GM12865 (cell line): Measurements from ENCODE around the gene PPP5C.

Source experiments
- DNase-seq: peaks from one replicate; pipeline ENCODE4 v3.0.0; 2010; ENCODE audit warnings: low read depth
- H3K4me3 ChIP-seq: 2 replicates; pipeline ENCODE4 v1.5.1; 2011; ENCODE audit warnings: mild to moderate bottlenecking, low read depth, low read length, control low read depth
- TF ChIP-seq, protein P1 (sequence below): IDR thresholded peaks from 2 replicates; pipeline ENCODE4 v1.5.1; 2011; ENCODE audit warnings: low read length, control low read depth, low read depth, inconsistent platforms; ENCODE audit not compliant: insufficient read depth; ENCODE audit errors: missing control alignments

The PPP5C gene

DNA sequence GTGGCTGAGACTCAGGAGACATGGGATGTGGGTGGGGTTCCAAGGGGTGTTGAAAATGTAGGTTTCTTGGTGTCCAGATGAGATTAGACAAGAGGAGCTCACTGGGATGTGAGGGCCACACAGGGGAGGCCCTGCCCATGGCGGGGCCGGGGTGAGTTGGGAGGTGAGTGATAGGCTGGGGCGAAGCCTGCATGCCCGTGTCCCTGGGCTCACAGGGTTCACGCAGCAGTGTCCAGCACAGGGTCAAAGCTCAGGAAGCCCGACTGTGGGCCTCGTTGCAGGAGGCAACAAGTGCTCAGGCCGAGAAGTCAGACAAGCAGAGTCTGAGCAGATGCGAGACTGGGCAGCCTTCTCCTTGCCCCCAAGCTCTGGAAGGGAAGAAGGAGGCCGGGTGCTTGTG is 39.3 kb downstream of the PPP5C start:
- TF ChIP-seq, protein P1, sequence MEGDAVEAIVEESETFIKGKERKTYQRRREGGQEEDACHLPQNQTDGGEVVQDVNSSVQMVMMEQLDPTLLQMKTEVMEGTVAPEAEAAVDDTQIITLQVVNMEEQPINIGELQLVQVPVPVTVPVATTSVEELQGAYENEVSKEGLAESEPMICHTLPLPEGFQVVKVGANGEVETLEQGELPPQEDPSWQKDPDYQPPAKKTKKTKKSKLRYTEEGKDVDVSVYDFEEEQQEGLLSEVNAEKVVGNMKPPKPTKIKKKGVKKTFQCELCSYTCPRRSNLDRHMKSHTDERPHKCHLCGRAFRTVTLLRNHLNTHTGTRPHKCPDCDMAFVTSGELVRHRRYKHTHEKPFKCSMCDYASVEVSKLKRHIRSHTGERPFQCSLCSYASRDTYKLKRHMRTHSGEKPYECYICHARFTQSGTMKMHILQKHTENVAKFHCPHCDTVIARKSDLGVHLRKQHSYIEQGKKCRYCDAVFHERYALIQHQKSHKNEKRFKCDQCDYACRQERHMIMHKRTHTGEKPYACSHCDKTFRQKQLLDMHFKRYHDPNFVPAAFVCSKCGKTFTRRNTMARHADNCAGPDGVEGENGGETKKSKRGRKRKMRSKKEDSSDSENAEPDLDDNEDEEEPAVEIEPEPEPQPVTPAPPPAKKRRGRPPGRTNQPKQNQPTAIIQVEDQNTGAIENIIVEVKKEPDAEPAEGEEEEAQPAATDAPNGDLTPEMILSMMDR: no peak

DNA sequence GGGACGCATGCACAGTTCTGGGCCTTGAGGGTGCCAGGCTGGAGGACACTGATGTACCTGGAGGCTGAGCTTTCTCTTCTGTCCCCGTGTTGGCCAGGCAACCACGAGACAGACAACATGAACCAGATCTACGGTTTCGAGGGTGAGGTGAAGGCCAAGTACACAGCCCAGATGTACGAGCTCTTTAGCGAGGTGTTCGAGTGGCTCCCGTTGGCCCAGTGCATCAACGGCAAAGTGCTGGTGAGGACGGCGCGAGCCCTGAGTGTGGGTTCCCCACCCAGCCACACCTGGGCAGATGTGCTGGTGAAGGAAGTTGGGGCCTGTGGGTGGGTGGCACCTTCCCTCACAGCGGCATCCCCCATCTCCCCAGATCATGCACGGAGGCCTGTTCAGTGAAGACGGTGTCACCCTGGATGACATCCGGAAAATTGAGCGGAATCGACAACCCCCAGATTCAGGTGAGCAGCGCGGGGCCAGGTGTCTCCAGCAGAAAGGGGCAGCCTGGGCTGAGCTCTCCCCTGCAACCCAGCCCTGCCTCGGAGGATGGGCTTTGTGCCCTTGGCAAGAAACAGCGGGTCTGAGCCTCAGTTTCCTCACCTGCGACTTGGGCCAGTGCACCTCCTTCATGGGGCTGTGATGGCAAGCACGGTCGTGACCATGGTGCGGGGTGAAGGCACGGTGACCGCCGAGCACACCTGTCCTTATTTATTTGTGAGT is 40.3 kb downstream of the PPP5C start:
- no peak for DNase-seq
- H3K4me3 ChIP-seq: no peak overlapping the region
- TF ChIP-seq, protein P1: no peak

More for the DNA sequence above, 39.3 kb downstream of the PPP5C start:
- H3K4me3 ChIP-seq: no peak overlapping the region
- DNase-seq: no peak

DNA sequence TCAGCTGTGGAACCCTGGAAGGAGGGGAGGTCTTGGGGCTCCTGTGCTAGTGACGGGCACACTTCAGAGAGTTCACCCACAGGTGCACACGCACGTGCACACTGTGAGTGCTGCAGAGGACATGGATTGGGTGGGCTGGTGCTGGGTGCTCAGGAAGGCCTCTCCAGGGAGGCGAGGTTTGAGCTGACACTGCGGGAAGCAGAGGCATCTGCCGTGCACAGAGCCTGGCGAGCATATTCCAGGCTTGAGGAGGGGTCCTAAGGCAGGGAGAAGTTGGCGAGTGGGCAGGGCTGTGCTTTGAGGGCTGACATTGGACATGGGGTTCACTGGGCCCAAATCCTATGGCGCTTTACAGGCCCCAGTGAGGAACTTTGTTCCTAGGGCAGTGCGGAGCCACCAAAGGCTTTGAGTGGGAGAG is 40.8 kb downstream of the PPP5C start:
- no peak for DNase-seq
- TF ChIP-seq, protein P1: no peak
- no peak overlapping the region for H3K4me3 ChIP-seq

DNA sequence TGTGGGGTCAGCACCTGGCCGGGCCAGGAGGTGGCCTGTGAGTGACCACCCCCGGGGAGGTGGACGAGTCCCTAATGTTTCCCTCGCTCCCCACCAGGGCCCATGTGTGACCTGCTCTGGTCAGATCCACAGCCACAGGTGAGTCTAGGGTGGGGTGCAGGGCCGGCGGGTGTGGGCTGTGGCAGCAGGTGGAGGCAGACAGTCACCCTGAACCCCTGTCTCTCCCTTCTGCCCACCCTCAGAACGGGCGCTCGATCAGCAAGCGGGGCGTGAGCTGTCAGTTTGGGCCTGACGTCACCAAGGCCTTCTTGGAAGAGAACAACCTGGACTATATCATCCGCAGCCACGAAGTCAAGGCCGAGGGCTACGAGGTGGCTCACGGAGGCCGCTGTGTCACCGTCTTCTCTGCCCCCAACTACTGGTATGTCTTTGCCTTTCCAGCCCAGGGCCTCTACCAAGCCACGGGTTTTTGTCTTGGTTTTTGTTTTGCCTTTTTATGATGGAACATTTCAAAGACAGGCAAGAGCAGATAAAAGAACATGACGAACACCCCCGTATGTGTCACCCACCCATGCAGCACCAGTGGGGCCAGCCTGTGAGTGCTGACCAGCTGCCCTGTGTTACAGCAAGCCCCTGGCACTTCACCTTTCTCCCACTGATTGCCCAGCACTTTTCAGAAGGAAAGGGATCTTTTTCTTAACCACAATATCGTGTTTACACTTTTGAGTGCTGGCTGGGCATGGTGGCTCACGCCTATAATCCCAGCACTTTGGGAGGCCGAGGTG is 41.6 kb downstream of the PPP5C start:
- DNase-seq: no peak
- TF ChIP-seq, protein P1: no peak
- no peak overlapping the region for H3K4me3 ChIP-seq

DNA sequence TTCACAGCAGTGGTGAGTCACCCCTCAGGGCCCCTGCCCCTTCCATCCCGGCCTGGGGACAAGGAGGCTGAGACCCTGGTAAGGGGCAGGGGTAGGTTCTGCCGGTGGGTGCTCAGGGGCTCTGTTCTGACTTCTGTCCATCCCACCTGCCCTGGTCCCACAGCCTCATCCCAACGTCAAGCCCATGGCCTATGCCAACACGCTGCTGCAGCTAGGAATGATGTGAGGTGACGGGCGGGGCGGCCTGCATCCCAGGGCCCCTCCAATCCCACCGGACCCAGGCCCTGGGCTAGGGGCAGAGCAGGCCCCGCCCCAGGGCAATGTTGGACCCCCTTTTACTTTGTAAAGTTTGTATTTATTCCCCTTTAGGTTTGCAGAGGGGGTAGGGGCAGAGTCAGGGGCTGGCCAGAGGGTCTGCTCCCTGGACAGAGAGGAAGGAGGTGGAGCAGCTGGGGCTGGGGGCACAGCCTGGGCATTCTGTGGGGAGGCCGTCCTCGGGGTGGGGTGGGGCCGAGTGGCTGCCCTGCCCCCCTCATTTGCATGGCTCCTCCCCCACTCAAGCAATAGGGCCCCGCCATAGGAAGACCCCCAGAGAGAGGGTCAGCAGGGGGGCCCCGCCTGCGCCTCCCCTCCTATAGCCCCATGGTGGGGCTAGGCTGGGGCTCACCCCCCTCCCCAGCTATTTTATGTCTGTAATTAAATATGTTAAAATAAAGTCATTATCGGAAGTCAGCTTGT is 43.4 kb downstream of the PPP5C start:
- TF ChIP-seq, protein P1: no peak

DNA sequence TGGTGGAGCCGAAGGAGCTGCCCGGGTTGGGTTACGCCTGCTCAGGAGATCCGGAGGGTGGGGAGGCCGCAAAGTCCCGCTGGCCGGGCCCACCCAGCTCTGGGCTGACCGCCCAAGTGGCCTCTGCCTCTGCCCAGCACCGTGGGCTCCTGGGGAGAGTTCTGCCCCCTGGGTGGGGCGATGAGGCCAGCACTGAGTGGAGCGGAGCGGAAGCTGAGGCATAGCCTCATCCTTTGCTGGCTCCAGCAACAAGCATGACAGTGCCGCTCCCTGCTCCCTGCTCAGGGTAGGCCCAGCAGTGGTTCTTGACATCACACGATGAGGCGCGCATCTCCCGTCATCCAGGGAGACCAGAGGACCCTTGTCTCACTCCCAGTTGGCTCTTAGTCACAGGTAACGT is 44.0 kb downstream of the PPP5C start:
- no peak overlapping the region for H3K4me3 ChIP-seq
- no peak for DNase-seq
- TF ChIP-seq, protein P1: no peak

More for the DNA sequence above, 43.4 kb downstream of the PPP5C start:
- DNase-seq: no peak
- no peak overlapping the region for H3K4me3 ChIP-seq
